A549 (cell line): ENCODE results near the gene ABCC4. TPM values are rescaled to one million over a fixed set of nuclear protein-coding genes. Genes with fewer than 3 reads are reported as not detected.

Source experiments
- ATAC-seq, 2 experiments: fragments of 200-7000 bp in 1 of 2; fragments of >200 bp in 1 of 2; cut with Nextera tagmentation in 1 of 2; cut with Tn5 transposase in 1 of 2; 3 replicates each; pipeline versions ENCODE4 v1.8.0 to v1.9.1; 2018 to 2020; ENCODE audit warnings: mild to moderate bottlenecking in 1 of 2, moderate library complexity in 1 of 2
- CTCF ChIA-PET: fragments of 300-600 bp; sonication (Branson Sonifier 250); formaldehyde crosslinking; extraction: SDS; loops from one replicate; lab custom pipeline; 2021; ENCODE audit warnings: antibody characterized with exemption, inconsistent platforms; lab: Yijun Ruan, JAX
- POLR2A ChIA-PET: fragments of 350-600 bp; formaldehyde crosslinking; extraction: SDS; loops from one replicate; lab custom pipeline; 2021; ENCODE audit warnings: antibody characterized with exemption, inconsistent platforms; lab: Yijun Ruan, JAX
- DNase-seq, 2 experiments: peaks; one replicate each; pipeline versions ENCODE4 v3.0.0 to v3.0.0-alpha.2; 2011 to 2016; ENCODE audit warnings: low read depth in 1 of 2, low spot score in 1 of 2
- FAIRE-seq: peaks from 2 replicates; lab custom pipeline; 2011; peaks lifted over from hg19 to GRCh38; lab: Jason Lieb, UNC
- H3K27ac ChIP-seq, 2 experiments: fragments of >200 bp; sonication (Bioruptor Twin); formaldehyde crosslinking; 3 replicates each; pipeline ENCODE4 v1.5.1; 2016 to 2017
- H3K4me1 ChIP-seq: fragments of >200 bp; sonication (Bioruptor Twin); formaldehyde crosslinking; 3 replicates; pipeline ENCODE4 v1.6.1; 2016
- H3K4me2 ChIP-seq: fragments of >200 bp; sonication (Bioruptor Twin); formaldehyde crosslinking; 3 replicates; pipeline ENCODE4 v1.6.1; 2016
- H3K4me3 ChIP-seq: fragments of >200 bp; sonication (Bioruptor Twin); formaldehyde crosslinking; 3 replicates; pipeline ENCODE4 v1.5.1; 2016
- H3K9me3 ChIP-seq: fragments of >200 bp; sonication (Bioruptor Twin); formaldehyde crosslinking; 3 replicates; pipeline ENCODE4 v1.6.1; 2016
- BHLHE40 ChIP-seq: IDR thresholded peaks from 2 replicates; pipeline ENCODE4 v1.6.1; 2012; ENCODE audit warnings: low read depth, low read length, inconsistent platforms
- CHD2 ChIP-seq: fragments of 150-350 bp; IDR thresholded peaks from 2 replicates; pipeline ENCODE4 v1.6.1; 2014; ENCODE audit warnings: low read length; ENCODE audit not compliant: partially characterized antibody
- EP300 ChIP-seq, 2 experiments: fragments of >200 bp; sonication (Bioruptor Twin); formaldehyde crosslinking; IDR thresholded peaks; 2 replicates in 1 of 2; 3 replicates in 1 of 2; pipeline ENCODE4 v1.6.1; 2016 to 2017
- ESRRA ChIP-seq: fragments of 150-350 bp; IDR thresholded peaks from 2 replicates; pipeline ENCODE4 v1.6.1; 2014; ENCODE audit warnings: mild to moderate bottlenecking, low read length, borderline replicate concordance
- FOSL2 ChIP-seq, 2 experiments: fragments of 450-650 bp in 1 of 2; fragments of >200 bp in 1 of 2; sonication (Bioruptor Twin) in 1 of 2; formaldehyde crosslinking; IDR thresholded peaks; 2 replicates each; pipeline versions ENCODE4 v1.5.0 to v1.6.1; 2016 to 2020; ENCODE audit warnings: mild to moderate bottlenecking in 1 of 2, moderate library complexity in 1 of 2
- HDAC2 ChIP-seq: fragments of 200-600 bp; sonication (generic); IDR thresholded peaks from 2 replicates; pipeline ENCODE4 v1.6.1; 2016
- JUN ChIP-seq, 2 experiments: fragments of >200 bp; sonication (Bioruptor Twin); formaldehyde crosslinking; IDR thresholded peaks; 2 replicates in 1 of 2; 3 replicates in 1 of 2; pipeline ENCODE4 v1.6.1; 2016 to 2017
- KDM1A ChIP-seq: fragments of 200-600 bp; sonication (generic); IDR thresholded peaks from 2 replicates; pipeline ENCODE4 v1.6.1; 2016; ENCODE audit warnings: low read depth, mild to moderate bottlenecking
- KDM5A ChIP-seq: fragments of 200-600 bp; sonication (generic); IDR thresholded peaks from 2 replicates; pipeline ENCODE4 v1.6.1; 2016; ENCODE audit warnings: antibody characterized with exemption, mild to moderate bottlenecking
- MAZ ChIP-seq: fragments of 150-350 bp; IDR thresholded peaks from 2 replicates; pipeline ENCODE4 v1.6.1; 2014; ENCODE audit warnings: antibody characterized with exemption, low read depth, low read length, borderline replicate concordance
- MYC ChIP-seq: IDR thresholded peaks from 2 replicates; pipeline ENCODE4 v1.6.1; 2012; ENCODE audit warnings: mild to moderate bottlenecking, inconsistent platforms, low read length, improper control_type of control experiment, borderline replicate concordance
- NFE2L2 ChIP-seq: fragments of 150-350 bp; conservative IDR thresholded peaks from 2 replicates; pipeline ENCODE4 v1.6.1; 2014; ENCODE audit warnings: low read length
- POLR2A ChIP-seq: IDR thresholded peaks from 2 replicates; pipeline ENCODE4 v1.6.1; 2012; ENCODE audit warnings: mild to moderate bottlenecking, low read length
- POLR2AphosphoS2 ChIP-seq: conservative IDR thresholded peaks from 2 replicates; pipeline ENCODE4 v1.6.1; 2012; ENCODE audit warnings: low read length, improper control_type of control experiment, inconsistent platforms
- RAD21 ChIP-seq, 2 experiments: fragments of >200 bp in 1 of 2; sonication (Bioruptor Twin) in 1 of 2; formaldehyde crosslinking in 1 of 2; IDR thresholded peaks in 1 of 2; conservative IDR thresholded peaks in 1 of 2; 2 replicates in 1 of 2; 3 replicates in 1 of 2; pipeline ENCODE4 v1.6.1; 2012 to 2018; ENCODE audit warnings: inconsistent platforms in 1 of 2
- RCOR1 ChIP-seq: fragments of 150-350 bp; IDR thresholded peaks from 2 replicates; pipeline ENCODE4 v1.6.1; 2014; ENCODE audit warnings: antibody characterized with exemption, low read length, low read depth
- RNF2 ChIP-seq: fragments of 200-600 bp; sonication (generic); IDR thresholded peaks from 2 replicates; pipeline ENCODE4 v1.6.1; 2016; ENCODE audit warnings: low read depth, mild to moderate bottlenecking, antibody characterized with exemption, moderate library complexity, borderline replicate concordance
- TP53 ChIP-seq: fragments of 250-450 bp; sonication (Bioruptor Pico); IDR thresholded peaks from 2 replicates; pipeline ENCODE4 v1.5.0; 2021; ENCODE audit warnings: mild to moderate bottlenecking, moderate library complexity
- ZC3H11A ChIP-seq: fragments of 450-650 bp; IDR thresholded peaks from 2 replicates; pipeline ENCODE4 v1.6.1; 2014; ENCODE audit warnings: antibody characterized with exemption, mild to moderate bottlenecking
- WGBS: methylation state at CpG from one replicate; pipeline ENCODE4 v1.1.6; 2017; ENCODE audit errors: missing lambda C conversion rate; 5-methylcytosine and 5-hydroxymethylcytosine counted together
- polyA plus RNA-seq, 4 experiments: library from polyadenylated mRNA; depleted of rRNA in 3 of 4; stranded (reverse); fragments of >200 nt; fragmentation: RNase III in 1 of 4; extraction: RNeasy Plus Mini Kit Qiagen cat#74134 plus additional on column Dnase treatment in 1 of 4; gene quantifications; 2 replicates in 3 of 4; 3 replicates in 1 of 4; pipeline ENCODE4 v1.2.3, GENCODE V29; 2011 to 2017
- TF ChIP-seq, protein P1 (sequence below): IDR thresholded peaks from 2 replicates; pipeline ENCODE4 v1.6.1; 2012
- TF ChIP-seq, protein P2 (sequence below): fragments of >200 bp; sonication (Bioruptor Twin); formaldehyde crosslinking; IDR thresholded peaks from 3 replicates; pipeline ENCODE4 v1.5.1; 2016
- TF ChIP-seq, protein P3 (sequence below): IDR thresholded peaks from 2 replicates; pipeline ENCODE4 v1.6.1; 2012
- TF ChIP-seq, protein P4 (sequence below): fragments of 250-450 bp; sonication (Bioruptor Pico); IDR thresholded peaks from 2 replicates; pipeline ENCODE4 v1.5.0; 2020; ENCODE audit warnings: low read depth, mild to moderate bottlenecking, moderate library complexity
- TF ChIP-seq, protein P5 (sequence below): fragments of >200 bp; sonication (Bioruptor Twin); formaldehyde crosslinking; IDR thresholded peaks from 3 replicates; pipeline ENCODE4 v1.6.1; 2016
- TF ChIP-seq, protein P6 (sequence below): fragments of 200-600 bp; sonication (generic); IDR thresholded peaks from 2 replicates; pipeline ENCODE4 v1.6.1; 2016; ENCODE audit warnings: antibody characterized with exemption, mild to moderate bottlenecking, moderate library complexity

ABCC4 gene
- polyA plus RNA-seq, 2 of the 4 experiments (the other 2 are of a cell fraction): 23.5 to 56.2 TPM

DNA sequence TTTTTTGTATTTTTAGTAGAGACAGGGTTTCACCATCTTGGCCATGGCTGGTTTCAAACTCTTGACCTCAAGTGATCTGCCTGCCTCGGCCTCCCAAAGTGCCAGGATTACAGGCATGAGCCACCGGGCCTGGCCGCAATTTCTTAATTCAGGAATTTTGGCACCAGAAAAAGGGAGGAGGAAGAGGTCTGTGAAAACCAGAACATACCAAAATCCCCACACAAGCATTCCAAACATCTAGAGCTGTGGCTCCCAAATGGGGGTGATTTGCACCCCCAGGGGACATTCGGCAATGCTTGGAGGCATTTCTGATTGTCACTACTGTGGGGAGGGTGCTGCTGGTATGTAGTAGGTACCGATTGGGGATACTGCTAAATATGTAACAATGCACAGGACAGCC is 40.2 kb upstream of the ABCC4 start (continued):
- TF ChIP-seq, protein P1, sequence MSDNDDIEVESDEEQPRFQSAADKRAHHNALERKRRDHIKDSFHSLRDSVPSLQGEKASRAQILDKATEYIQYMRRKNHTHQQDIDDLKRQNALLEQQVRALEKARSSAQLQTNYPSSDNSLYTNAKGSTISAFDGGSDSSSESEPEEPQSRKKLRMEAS: no peak

DNA sequence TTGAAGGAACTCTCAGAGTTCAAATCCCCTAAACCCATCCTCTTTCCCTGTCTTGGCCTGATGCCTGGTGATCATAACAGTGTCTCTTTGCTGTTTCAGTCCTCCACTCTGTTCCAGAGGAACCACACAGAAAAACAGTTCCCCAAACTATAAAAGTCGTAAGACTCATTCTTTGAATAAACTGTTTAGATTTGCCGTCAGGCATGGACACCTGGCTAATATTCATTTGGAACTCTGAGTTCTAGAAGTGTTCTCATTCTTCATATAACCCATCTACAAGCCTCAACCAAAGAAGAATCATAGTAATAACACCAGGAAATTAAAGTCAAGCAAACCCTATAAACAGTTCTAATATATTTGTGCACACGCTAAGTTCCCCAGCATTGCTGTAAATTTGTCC is 37.7 kb upstream of the ABCC4 start:
- ChIA-PET CTCF (no interaction called here), POLR2A (no interaction called here)
- no peak overlapping the region for H3K27ac ChIP-seq
- WGBS: 97% methylated on average over 3 of the region's 3 CpGs
- ATAC-seq (no peak), DNase-seq (no peak), FAIRE-seq (no peak)
- no peak overlapping the region for H3K4me3 ChIP-seq
- no peak overlapping the region for H3K4me2 ChIP-seq
- TF ChIP-seq ZC3H11A (no peak), MAZ (no peak), RAD21 (conservative IDR thresholded peaks at IDR 0.05 in 1 of 2, IDR thresholded peaks at IDR 0.05 in 1 of 2) (no peak), RCOR1 (no peak), POLR2AphosphoS2 (no peak), CHD2 (no peak), BHLHE40 (no peak), KDM1A (no peak), HDAC2 (no peak), ESRRA (no peak)
- TF ChIP-seq, protein P2, sequence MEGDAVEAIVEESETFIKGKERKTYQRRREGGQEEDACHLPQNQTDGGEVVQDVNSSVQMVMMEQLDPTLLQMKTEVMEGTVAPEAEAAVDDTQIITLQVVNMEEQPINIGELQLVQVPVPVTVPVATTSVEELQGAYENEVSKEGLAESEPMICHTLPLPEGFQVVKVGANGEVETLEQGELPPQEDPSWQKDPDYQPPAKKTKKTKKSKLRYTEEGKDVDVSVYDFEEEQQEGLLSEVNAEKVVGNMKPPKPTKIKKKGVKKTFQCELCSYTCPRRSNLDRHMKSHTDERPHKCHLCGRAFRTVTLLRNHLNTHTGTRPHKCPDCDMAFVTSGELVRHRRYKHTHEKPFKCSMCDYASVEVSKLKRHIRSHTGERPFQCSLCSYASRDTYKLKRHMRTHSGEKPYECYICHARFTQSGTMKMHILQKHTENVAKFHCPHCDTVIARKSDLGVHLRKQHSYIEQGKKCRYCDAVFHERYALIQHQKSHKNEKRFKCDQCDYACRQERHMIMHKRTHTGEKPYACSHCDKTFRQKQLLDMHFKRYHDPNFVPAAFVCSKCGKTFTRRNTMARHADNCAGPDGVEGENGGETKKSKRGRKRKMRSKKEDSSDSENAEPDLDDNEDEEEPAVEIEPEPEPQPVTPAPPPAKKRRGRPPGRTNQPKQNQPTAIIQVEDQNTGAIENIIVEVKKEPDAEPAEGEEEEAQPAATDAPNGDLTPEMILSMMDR: no peak
- H3K9me3 ChIP-seq: no peaks in the 10 kb centered on the region
- no peaks in the 10 kb centered on the region for H3K4me1 ChIP-seq

DNA sequence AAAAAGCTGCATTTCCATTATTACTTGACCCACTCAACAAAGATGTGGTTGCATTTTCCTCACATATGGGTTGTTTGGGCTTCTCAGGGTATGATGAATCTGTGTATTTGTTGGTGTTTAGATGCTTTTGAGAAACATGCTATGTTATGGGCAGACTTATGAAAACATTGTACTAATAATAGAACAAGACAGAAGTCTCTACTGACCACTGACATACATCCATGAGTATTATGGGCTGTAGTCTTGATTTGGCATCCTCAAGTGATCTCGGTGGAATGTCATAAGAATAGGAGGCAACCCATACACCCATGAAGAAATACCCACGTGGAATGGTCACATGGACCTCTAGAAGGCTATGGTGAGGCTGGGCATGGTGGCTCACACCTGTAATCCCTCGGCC is 36.3 kb upstream of the ABCC4 start:
- no peak overlapping the region for H3K4me3 ChIP-seq
- ChIA-PET CTCF (interaction anchor here (1.4 kb wide), 1 partner anchor 148 kb away, joined by 4 read pairs; no protein-coding TSS in a partner anchor), POLR2A (no interaction called here)
- 77% methylated on average over 3 of the region's 3 CpGs for WGBS
- no peaks in the 10 kb centered on the region for H3K9me3 ChIP-seq
- no peak overlapping the region for H3K27ac ChIP-seq
- DNase-seq (no peak), ATAC-seq (no peak), FAIRE-seq (no peak)
- H3K4me1 ChIP-seq: no peaks in the 10 kb centered on the region
- H3K4me2 ChIP-seq: no peak overlapping the region
- TF ChIP-seq POLR2A: no peak
- TF ChIP-seq NFE2L2: no peak
- no peak for TF ChIP-seq JUN (IDR thresholded peaks at IDR 0.05)
- no peak for TF ChIP-seq MAZ
- TF ChIP-seq EP300 (IDR thresholded peaks at IDR 0.05): no peak
- no peak for TF ChIP-seq MYC
- TF ChIP-seq, protein P3, sequence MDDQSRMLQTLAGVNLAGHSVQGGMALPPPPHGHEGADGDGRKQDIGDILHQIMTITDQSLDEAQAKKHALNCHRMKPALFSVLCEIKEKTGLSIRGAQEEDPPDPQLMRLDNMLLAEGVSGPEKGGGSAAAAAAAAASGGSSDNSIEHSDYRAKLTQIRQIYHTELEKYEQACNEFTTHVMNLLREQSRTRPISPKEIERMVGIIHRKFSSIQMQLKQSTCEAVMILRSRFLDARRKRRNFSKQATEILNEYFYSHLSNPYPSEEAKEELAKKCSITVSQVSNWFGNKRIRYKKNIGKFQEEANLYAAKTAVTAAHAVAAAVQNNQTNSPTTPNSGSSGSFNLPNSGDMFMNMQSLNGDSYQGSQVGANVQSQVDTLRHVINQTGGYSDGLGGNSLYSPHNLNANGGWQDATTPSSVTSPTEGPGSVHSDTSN: no peak
- TF ChIP-seq, protein P4, sequence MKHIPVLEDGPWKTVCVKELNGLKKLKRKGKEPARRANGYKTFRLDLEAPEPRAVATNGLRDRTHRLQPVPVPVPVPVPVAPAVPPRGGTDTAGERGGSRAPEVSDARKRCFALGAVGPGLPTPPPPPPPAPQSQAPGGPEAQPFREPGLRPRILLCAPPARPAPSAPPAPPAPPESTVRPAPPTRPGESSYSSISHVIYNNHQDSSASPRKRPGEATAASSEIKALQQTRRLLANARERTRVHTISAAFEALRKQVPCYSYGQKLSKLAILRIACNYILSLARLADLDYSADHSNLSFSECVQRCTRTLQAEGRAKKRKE: no peak
- TF ChIP-seq TP53: no peak
- TF ChIP-seq BHLHE40: no peak
- TF ChIP-seq KDM5A: no peak
- TF ChIP-seq KDM1A: no peak
- TF ChIP-seq, protein P5, sequence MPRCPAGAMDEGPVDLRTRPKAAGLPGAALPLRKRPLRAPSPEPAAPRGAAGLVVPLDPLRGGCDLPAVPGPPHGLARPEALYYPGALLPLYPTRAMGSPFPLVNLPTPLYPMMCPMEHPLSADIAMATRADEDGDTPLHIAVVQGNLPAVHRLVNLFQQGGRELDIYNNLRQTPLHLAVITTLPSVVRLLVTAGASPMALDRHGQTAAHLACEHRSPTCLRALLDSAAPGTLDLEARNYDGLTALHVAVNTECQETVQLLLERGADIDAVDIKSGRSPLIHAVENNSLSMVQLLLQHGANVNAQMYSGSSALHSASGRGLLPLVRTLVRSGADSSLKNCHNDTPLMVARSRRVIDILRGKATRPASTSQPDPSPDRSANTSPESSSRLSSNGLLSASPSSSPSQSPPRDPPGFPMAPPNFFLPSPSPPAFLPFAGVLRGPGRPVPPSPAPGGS: no peak
- no peak for TF ChIP-seq RNF2
- TF ChIP-seq, protein P6, sequence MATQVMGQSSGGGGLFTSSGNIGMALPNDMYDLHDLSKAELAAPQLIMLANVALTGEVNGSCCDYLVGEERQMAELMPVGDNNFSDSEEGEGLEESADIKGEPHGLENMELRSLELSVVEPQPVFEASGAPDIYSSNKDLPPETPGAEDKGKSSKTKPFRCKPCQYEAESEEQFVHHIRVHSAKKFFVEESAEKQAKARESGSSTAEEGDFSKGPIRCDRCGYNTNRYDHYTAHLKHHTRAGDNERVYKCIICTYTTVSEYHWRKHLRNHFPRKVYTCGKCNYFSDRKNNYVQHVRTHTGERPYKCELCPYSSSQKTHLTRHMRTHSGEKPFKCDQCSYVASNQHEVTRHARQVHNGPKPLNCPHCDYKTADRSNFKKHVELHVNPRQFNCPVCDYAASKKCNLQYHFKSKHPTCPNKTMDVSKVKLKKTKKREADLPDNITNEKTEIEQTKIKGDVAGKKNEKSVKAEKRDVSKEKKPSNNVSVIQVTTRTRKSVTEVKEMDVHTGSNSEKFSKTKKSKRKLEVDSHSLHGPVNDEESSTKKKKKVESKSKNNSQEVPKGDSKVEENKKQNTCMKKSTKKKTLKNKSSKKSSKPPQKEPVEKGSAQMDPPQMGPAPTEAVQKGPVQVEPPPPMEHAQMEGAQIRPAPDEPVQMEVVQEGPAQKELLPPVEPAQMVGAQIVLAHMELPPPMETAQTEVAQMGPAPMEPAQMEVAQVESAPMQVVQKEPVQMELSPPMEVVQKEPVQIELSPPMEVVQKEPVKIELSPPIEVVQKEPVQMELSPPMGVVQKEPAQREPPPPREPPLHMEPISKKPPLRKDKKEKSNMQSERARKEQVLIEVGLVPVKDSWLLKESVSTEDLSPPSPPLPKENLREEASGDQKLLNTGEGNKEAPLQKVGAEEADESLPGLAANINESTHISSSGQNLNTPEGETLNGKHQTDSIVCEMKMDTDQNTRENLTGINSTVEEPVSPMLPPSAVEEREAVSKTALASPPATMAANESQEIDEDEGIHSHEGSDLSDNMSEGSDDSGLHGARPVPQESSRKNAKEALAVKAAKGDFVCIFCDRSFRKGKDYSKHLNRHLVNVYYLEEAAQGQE: no peak
- TF ChIP-seq FOSL2 (IDR thresholded peaks at IDR 0.05): no peak
- TF ChIP-seq FOSL2 (CRISPR knock-in tag; IDR thresholded peaks at IDR 0.05): no peak
